Spinal cord (tissue), 10 donors: Measurements from ENCODE around the gene CATSPER2. TPM values are rescaled to one million over a fixed set of nuclear protein-coding genes. Genes with fewer than 3 reads are reported as not detected.
"Not testable (repeated sequence)": the region's sequence is repeated elsewhere in the genome, so short reads cannot be mapped to it uniquely, and the experiment has no call there.

Experiments
- DNase-seq, 6 donors: peaks; one replicate each; pipeline versions ENCODE4 v3.0.0 to v3.0.0-alpha.2; 2013 to 2015; ENCODE audit warnings: low spot score in 6 of 6, low read depth in 4 of 6
- H3K27ac ChIP-seq: one replicate; pipeline ENCODE4 v1.5.1; 2013; ENCODE audit warnings: low read depth, low read length, control low read depth
- H3K27me3 ChIP-seq: one replicate; pipeline ENCODE4 v1.6.1; 2013; ENCODE audit warnings: low read length; ENCODE audit not compliant: control insufficient read depth, insufficient read depth
- H3K36me3 ChIP-seq: one replicate; pipeline ENCODE4 v1.6.1; 2013; ENCODE audit warnings: low read length; ENCODE audit not compliant: control insufficient read depth, insufficient read depth
- H3K4me1 ChIP-seq: one replicate; pipeline ENCODE4 v1.6.1; 2013; ENCODE audit warnings: low read length; ENCODE audit not compliant: control insufficient read depth, insufficient read depth
- H3K4me3 ChIP-seq: one replicate; pipeline ENCODE4 v1.5.1; 2013; ENCODE audit warnings: low read depth, low read length, control low read depth
- H3K9me3 ChIP-seq: one replicate; pipeline ENCODE4 v1.6.1; 2013; ENCODE audit warnings: low read length; ENCODE audit not compliant: control insufficient read depth, insufficient read depth
- WGBS: methylation state at CpG from one replicate; pipeline ENCODE4 v1.1.5; 2013; ENCODE audit warnings: missing lambda C conversion rate; ENCODE audit not compliant: insufficient coverage; 5-methylcytosine and 5-hydroxymethylcytosine counted together
- long read RNA-seq, 4 donors: transcript quantifications; one replicate each; lab custom pipeline, GENCODE V29; 2026
- polyA plus RNA-seq, 2 donors: library from polyadenylated mRNA; unstranded; fragments of 120-200 nt; gene quantifications; one replicate each; pipeline ENCODE4 v1.2.1, GENCODE V29; 2013; ENCODE audit not compliant: insufficient read length in 2 of 2
- total RNA-seq, 2 donors: library from RNA; depleted of rRNA in 1 of 2; stranded (reverse); fragments of 120-200 nt in 1 of 2; fragments of >200 nt in 1 of 2; gene quantifications; one replicate each; pipeline versions ENCODE4 v1.2.3 to v1.2.4, GENCODE V29; 2013 to 2014
- donor health status: healthy.

The CATSPER2 gene
- 1 to 10 TPM; 2.6 to 5.1 TPM for total RNA-seq
- polyA plus RNA-seq = 10 to 100 TPM in 1 of 2 donors, 1 to 10 TPM in 1; 7.5 to 15.6 TPM
- long read RNA-seq, donor 1 = 0 reads
- long read RNA-seq, donor 2, partial matches to known transcripts = 27 of 27 reads
- long read RNA-seq, donor 2, other reads (novel, unspliced or antisense) = 0 of 27 reads
- long read RNA-seq, donor 3 = 0 reads
- long read RNA-seq, donor 4 = 0 reads

DNA sequence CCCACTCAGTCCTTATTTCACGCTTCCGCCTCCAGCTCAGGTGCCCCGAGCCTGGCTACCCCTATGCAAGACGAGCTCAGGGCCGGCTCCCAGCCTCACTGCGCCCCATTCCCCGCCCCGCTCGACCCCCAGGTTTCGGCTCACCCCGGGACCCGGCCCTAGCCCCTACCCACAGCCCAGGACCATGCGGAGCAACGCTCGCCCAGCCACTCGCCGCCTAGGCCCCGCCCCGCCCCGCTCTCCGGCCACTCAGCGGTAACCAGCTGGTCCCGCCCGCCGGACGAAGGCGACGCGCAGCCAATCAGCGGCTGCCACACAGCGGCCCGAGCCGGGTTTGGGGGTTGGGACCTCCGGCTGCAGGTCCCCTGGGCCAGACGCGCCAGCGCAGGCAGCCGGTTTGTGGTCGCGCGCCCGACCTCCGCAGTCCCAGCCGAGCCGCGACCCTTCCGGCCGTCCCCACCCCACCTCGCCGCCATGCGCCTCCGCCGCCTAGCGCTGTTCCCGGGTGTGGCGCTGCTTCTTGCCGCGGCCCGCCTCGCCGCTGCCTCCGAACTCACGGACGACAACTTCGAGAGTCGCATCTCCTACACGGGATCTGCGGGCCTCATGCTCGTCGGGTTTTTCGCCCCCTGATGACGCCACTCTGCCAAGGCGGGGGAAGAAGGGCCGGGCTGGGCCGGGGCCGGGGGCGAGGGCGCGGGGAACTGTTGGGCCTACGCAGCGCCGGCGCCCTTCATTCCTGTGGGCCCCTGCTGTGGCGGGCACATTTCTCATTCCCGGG lies at the start of gene CATSPER2:
TSS of gene CATSPER2 (minus strand) at position 196 of the 781 bp plus-strand sequence. CDS start 783 bp downstream, outside the sequence.
- no peak for DNase-seq
- Histone ChIP-seq H3K9me3 (no peaks in the 10 kb centered on the region), H3K27me3 (no peaks in the 10 kb centered on the region), H3K4me1 (no peaks in the 10 kb centered on the region), H3K27ac (no peak within 1 kb of the TSS), H3K4me3 (no peak within 1 kb of the TSS), H3K36me3 (peaks cover 14% of the 10 kb centered on the region)
- 71% methylated on average over 85 of the region's 85 CpGs for WGBS

DNA sequence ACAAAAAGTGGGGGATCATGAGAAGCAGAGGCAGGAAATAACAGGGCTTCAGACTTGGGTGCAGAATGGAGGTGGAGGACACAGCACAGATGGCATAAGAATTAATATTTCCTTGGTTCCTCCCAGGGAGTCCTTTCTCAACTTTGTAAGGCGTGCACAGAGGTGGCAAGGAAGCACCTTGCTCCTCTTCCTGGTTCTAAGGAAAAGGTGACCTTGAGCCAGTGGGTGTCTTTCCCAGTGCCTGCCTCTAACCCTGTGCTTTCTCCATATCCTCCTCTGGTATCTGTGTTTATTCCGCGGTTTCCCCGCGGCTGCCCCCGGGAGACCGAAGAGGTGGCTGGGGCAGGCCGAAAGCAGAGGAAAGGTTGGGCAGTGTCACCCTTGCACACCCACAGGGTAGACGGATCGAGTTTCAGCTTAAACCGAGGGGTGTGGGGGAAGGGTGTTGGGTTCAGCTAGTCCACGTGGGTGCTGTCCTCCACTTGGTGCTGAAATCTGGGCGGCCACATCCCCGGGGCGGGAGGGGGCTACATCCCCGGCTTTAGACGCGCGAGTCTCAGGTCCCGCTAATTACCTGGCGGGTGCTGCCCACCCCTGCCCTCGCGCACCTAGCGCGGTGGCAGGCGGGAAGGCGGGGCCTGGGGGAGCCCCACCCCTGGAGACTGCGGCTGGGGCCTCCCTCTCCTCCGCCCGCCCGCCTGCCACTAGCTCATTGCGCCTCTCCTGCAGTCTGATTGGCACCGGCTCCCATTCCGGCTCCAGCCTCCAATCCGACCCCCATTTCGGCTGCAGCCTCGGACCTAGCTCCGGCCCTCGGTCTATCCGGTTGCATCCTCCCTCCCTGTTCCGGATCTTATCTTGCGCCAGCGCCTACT lies 44.7 kb upstream of the CATSPER2 start, which contains the start of gene CKMT1A:
TSS of gene CKMT1A (plus strand) at position 712 of the 875 bp plus-strand sequence. CDS start 192 bp downstream, outside the sequence.
- WGBS = no CpG with 5 or more reads among the region's 43 CpGs
- H3K4me1 ChIP-seq, H3K4me3 ChIP-seq, H3K36me3 ChIP-seq, DNase-seq, H3K9me3 ChIP-seq, H3K27ac ChIP-seq, H3K27me3 ChIP-seq: not testable (repeated sequence)

- not testable (repeated sequence) for H3K4me1 ChIP-seq, H3K27ac ChIP-seq, H3K4me3 ChIP-seq, H3K27me3 ChIP-seq, H3K9me3 ChIP-seq, DNase-seq, H3K36me3 ChIP-seq
- WGBS = no CpG with 5 or more reads among the region's 7 CpGs
Measured at GRCh38 chr15:43692679-43693078, 44.0 kb upstream of the CATSPER2 start.

- not testable (repeated sequence) for DNase-seq, H3K27me3 ChIP-seq, H3K27ac ChIP-seq, H3K4me1 ChIP-seq, H3K9me3 ChIP-seq, H3K4me3 ChIP-seq, H3K36me3 ChIP-seq
- WGBS = no CpG with 5 or more reads among the region's 54 CpGs
Measured at GRCh38 chr15:43689604-43690301, 41.1 kb upstream of the CATSPER2 start.

DNA sequence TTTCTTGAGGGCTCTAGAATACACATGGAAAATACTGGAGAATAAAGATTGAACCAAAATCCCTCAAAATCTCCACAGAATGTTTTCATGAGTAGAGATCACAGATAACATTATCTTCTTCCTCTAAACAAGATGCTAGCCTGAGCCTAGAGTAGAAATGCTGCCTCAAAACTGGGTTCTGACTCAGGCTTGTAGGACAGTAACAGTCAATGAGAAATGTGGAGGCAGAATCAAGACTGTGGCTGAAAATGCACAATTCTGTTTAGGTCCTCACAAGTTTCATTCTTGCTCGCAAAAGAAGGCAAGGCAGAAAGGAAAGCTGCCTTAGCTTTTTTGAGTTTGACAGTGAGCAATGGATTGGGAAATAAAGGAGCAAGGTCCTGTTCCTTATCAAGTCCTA lies 25.5 kb upstream of the CATSPER2 start:
- H3K4me3 ChIP-seq, H3K27ac ChIP-seq, H3K36me3 ChIP-seq, H3K4me1 ChIP-seq, H3K9me3 ChIP-seq, DNase-seq, H3K27me3 ChIP-seq: not testable (repeated sequence)
- WGBS = no CpG with 5 or more reads among the region's 1 CpG

- not testable (repeated sequence) for H3K4me3 ChIP-seq, H3K27ac ChIP-seq, H3K36me3 ChIP-seq, H3K27me3 ChIP-seq, H3K4me1 ChIP-seq, DNase-seq, H3K9me3 ChIP-seq
- WGBS = no CpG with 5 or more reads among the region's 1 CpG
Measured at GRCh38 chr15:43666177-43666576, 17.5 kb upstream of the CATSPER2 start.

GRCh38 chr15:43663333-43663732 lies 14.7 kb upstream of the CATSPER2 start:
- H3K9me3 ChIP-seq, H3K27me3 ChIP-seq, H3K27ac ChIP-seq, DNase-seq, H3K36me3 ChIP-seq, H3K4me3 ChIP-seq, H3K4me1 ChIP-seq: not testable (repeated sequence)
- WGBS = no CpG with 5 or more reads among the region's 8 CpGs

DNA sequence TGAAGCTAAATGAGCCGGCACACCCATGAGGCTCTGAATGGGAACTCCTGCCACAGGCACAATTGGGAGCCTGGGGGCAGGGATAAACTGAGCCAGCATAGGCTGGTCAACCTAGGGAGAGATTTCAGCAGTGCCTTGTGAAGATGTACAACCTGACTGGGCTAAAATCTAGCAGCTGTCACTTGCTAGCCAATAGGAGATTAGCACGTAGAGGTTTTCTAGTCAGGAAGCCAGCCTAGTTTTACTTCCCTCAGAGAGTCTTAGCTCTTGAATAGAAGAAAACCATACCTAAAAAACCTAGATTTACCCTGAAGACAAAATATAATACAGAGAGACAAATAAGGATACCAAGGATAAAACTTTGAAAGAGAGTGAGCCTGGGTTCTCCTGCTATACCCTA lies 13.6 kb upstream of the CATSPER2 start:
- not testable (repeated sequence) for H3K27me3 ChIP-seq, H3K4me1 ChIP-seq
- whole genome bisulfite sequencing = no CpG with 5 or more reads among the region's 2 CpGs

DNA sequence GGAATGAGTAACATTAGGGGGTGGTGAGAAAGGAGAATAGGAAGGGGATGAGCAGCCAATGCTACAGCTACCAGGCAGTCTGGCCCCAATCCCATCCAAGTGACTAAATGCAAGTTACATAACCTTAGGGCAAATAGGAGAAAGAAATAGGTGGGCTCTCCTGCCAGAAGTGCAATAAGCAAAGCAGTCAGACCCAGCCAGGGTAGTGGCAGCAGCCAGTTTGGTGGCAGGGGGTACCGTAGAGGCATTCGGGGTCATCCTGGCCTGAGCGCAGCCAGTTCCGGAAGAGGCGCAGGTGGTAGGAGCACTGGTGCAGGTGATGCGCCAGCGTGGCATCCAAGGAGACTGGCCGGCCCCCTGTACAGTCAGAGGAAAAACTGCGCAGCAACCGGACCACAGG lies 11.1 kb upstream of the CATSPER2 start:
- H3K27ac ChIP-seq, H3K36me3 ChIP-seq, H3K27me3 ChIP-seq, H3K4me1 ChIP-seq, DNase-seq, H3K9me3 ChIP-seq, H3K4me3 ChIP-seq: not testable (repeated sequence)
- no CpG with 5 or more reads among the region's 10 CpGs for WGBS

More for the DNA sequence above, 13.6 kb upstream of the CATSPER2 start:
- not testable (repeated sequence) for H3K36me3 ChIP-seq, H3K9me3 ChIP-seq, H3K4me3 ChIP-seq, H3K27ac ChIP-seq, DNase-seq
